ENCODE results near the gene TUBAL3.

- TF ChIP-seq CTCF (IDR thresholded peaks at IDR 0.05) (no peak), POLR2A (IDR thresholded peaks at IDR 0.05) (no peak), POLR2AphosphoS5 (IDR thresholded peaks at IDR 0.05; ENCODE audit: insufficient read depth in 1 of 2, low read depth in 1 of 2) (no peak)
These were observed 7.3 kb upstream of the TUBAL3 start for GRCh38 chr10:5411941-5412276.

Data from vagina (tissue), 2 donors.